ENCODE results near the gene NEK10. TPM values are rescaled to one million over a fixed set of nuclear protein-coding genes. Genes with fewer than 3 reads are reported as not detected.

Gene NEK10
- total RNA-seq, 1 experiment from 2014 or later, result 1.7 TPM

GRCh38 chr3:27252646-27253045, 116.5 kb downstream of the NEK10 start:
- H3K4me3 ChIP-seq (ENCODE audit: low read length), result no peak overlapping the region
- H3K9ac ChIP-seq (ENCODE audit: low read length), result no peak overlapping the region
- ATAC-seq (no peak), DNase-seq (no peak)
- H3K27me3 ChIP-seq (ENCODE audit: low read length), result no peaks in the 10 kb centered on the region
- ChIA-PET POLR2A (ENCODE audit: unreplicated experiment) (interaction anchor here (0.7 kb wide), 1 partner anchor 1604 kb away, joined by 3 read pairs; no protein-coding TSS in a partner anchor), CTCF (interaction anchor here (1.8 kb wide), 1 partner anchor 118 kb away, joined by 18 read pairs; no protein-coding TSS in a partner anchor)
- TF ChIP-seq EZH2phosphoT487 (IDR thresholded peaks at IDR 0.05; ENCODE audit: borderline replicate concordance, low read length) (no peak), CTCF (conservative IDR thresholded peaks at IDR 0.05; ENCODE audit: low read depth, low read length) (no peak), EZH2 (IDR thresholded peaks at IDR 0.05; ENCODE audit: low read length, unreplicated experiment) (no peak)
- H3K79me2 ChIP-seq (ENCODE audit: low read length), result no peaks in the 10 kb centered on the region
- no peak overlapping the region for H3K27ac ChIP-seq (ENCODE audit: low read length)
- no peaks in the 10 kb centered on the region for H3F3A ChIP-seq (ENCODE audit: low read length, unreplicated experiment)
- H3K36me3 ChIP-seq (ENCODE audit: low read depth, low read length), result no peaks in the 10 kb centered on the region
- H3K9me2 ChIP-seq (replicated peaks; ENCODE audit: low read length), result no peaks in the 10 kb centered on the region
- no peaks in the 10 kb centered on the region for H3K4me1 ChIP-seq (ENCODE audit: insufficient read depth, low read length)
- BruUV-seq (replicated peaks), result no TSS peak
- H3K9me3 ChIP-seq (ENCODE audit: low read length), result no peaks in the 10 kb centered on the region
- no peak overlapping the region for H2AFZ ChIP-seq (ENCODE audit: low read length)
- intact Hi-C loops (cut with micrococcal nuclease), result no loop called here
- no peaks in the 10 kb centered on the region for H4K20me1 ChIP-seq (ENCODE audit: low read length)
- H3K4me2 ChIP-seq (ENCODE audit: low read length), result no peak overlapping the region

GRCh38 chr3:27244374-27244773, 124.8 kb downstream of the NEK10 start:
- intact Hi-C loops (cut with micrococcal nuclease), result no loop called here
- BruUV-seq (replicated peaks), result no TSS peak

More at GRCh38 chr3:27244374-27244773, 124.8 kb downstream of the NEK10 start:
- Histone ChIP-seq H3K79me2 (ENCODE audit: low read length) (no peaks in the 10 kb centered on the region), H4K20me1 (ENCODE audit: low read length) (no peaks in the 10 kb centered on the region), H3K36me3 (ENCODE audit: low read depth, low read length) (no peaks in the 10 kb centered on the region), H3K4me2 (ENCODE audit: low read length) (no peak overlapping the region), H3K27me3 (ENCODE audit: low read length) (no peaks in the 10 kb centered on the region), H2AFZ (ENCODE audit: low read length) (no peak overlapping the region), H3K4me3 (ENCODE audit: low read length) (no peak overlapping the region), H3K4me1 (ENCODE audit: insufficient read depth, low read length) (no peaks in the 10 kb centered on the region), H3F3A (ENCODE audit: low read length, unreplicated experiment) (no peaks in the 10 kb centered on the region), H3K27ac (ENCODE audit: low read length) (no peak overlapping the region), H3K9me2 (replicated peaks; ENCODE audit: low read length) (no peaks in the 10 kb centered on the region), H3K9me3 (ENCODE audit: low read length) (peaks cover 7% of the 10 kb centered on the region; the same call in 1 of the 2 replicates), H3K9ac (ENCODE audit: low read length) (no peak overlapping the region)
- DNase-seq (no peak), ATAC-seq (no peak; the same call in 1 of the 2 replicates)
- POLR2A ChIA-PET (ENCODE audit: unreplicated experiment), result no interaction called here
- TF ChIP-seq EZH2phosphoT487 (IDR thresholded peaks at IDR 0.05; ENCODE audit: borderline replicate concordance, low read length) (no peak), CTCF (conservative IDR thresholded peaks at IDR 0.05; ENCODE audit: low read depth, low read length) (peak; percentile 36; the same call in 1 of the 2 replicates), EZH2 (IDR thresholded peaks at IDR 0.05; ENCODE audit: low read length, unreplicated experiment) (no peak)
- CTCF ChIA-PET, result no interaction called here

Measured in PC-3 (cell line).